Omental fat pad (tissue), 4 donors: Measurements from ENCODE around the gene OTUD7B. TPM values are rescaled to one million over a fixed set of nuclear protein-coding genes. Genes with fewer than 3 reads are reported as not detected.

Experiments used
- ATAC-seq: fragments of 150-250 bp; one replicate; pipeline ENCODE4 v1.9.1; 2016; ENCODE audit warnings: mild to moderate bottlenecking, moderate library complexity; ENCODE audit not compliant: low FRiP score
- DNase-seq: peaks from one replicate; pipeline ENCODE4 v3.0.0-alpha.2; 2019; ENCODE audit warnings: low spot score
- CTCF ChIP-seq, 3 donors: fragments of 450-650 bp; IDR thresholded peaks; one replicate each; pipeline ENCODE4 v1.5.1; 2016 to 2017; ENCODE audit warnings: antibody characterized with exemption in 3 of 3, mild to moderate bottlenecking in 3 of 3, moderate library complexity in 2 of 3
- total RNA-seq, 4 donors: library from RNA; depleted of rRNA; stranded (reverse); fragments of >200 nt; gene quantifications; one replicate each; pipeline ENCODE4 v1.1.0, GENCODE V29; 2016

Gene OTUD7B
- total RNA-seq, 4 donors from 2014 or later: 17.0 to 37.9 (median 27.5) TPM

GRCh38 chr1:149915429-149916192 is 94.9 kb downstream of the OTUD7B start:
- DNase-seq: no peak
- no peak for TF ChIP-seq CTCF (IDR thresholded peaks at IDR 0.05)
- ATAC-seq: no peak

GRCh38 chr1:149914545-149914944 is 96.0 kb downstream of the OTUD7B start:
- DNase-seq (no peak), ATAC-seq (no peak)
- TF ChIP-seq CTCF (IDR thresholded peaks at IDR 0.05): no peak

DNA sequence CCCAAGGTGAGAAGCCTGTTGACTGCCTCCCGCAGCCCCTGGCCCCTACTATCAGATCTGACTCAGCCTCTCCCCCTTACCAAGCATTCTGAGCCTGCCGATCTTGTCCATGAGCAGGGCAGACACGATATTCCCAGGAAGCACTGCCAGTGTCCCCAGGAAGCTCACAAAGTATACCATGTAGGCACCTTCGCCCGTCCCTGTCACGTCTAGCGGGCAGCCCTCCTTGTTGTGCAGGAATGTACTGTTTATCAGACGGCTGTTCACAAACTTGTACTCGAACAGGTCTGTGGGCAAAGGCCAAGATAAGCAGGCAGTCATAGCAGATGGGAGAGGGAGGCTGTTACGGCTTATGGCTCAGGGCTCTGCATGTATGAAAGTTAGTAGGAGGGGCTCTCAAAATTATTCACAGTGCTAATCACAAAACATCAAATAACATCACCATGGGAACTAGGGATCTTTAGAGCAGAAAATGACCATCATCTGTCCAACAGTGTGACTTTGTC is 103.9 kb downstream of the OTUD7B start:
- DNase-seq (no peak), ATAC-seq (no peak)
- no peak for TF ChIP-seq CTCF (IDR thresholded peaks at IDR 0.05)

- DNase-seq: no peak
- TF ChIP-seq CTCF (IDR thresholded peaks at IDR 0.05): no peak
- ATAC-seq: no peak
Observed at GRCh38 chr1:149903836-149904491, 106.6 kb downstream of the OTUD7B start.

- peak; percentile 97 for ATAC-seq
- TF ChIP-seq CTCF (IDR thresholded peaks at IDR 0.05): no peak
- DNase-seq: peak; percentile 81
Observed at GRCh38 chr1:149899460-149900284, 110.9 kb downstream of the OTUD7B start, which contains the start of gene BOLA1. Gene BOLA1, plus strand, starts transcription at chr1:149899568. Its CDS starts 492 bp downstream, at chr1:149900060.

- TF ChIP-seq CTCF (IDR thresholded peaks at IDR 0.05): no peak
- DNase-seq (no peak), ATAC-seq (no peak)
Observed at GRCh38 chr1:149896575-149896974, 114.0 kb downstream of the OTUD7B start.
